ENCODE measurements around the gene NFILZ.

NFILZ gene

GRCh38 chr19:8665468-8666213 lies 35.2 kb downstream of the NFILZ start:
- no peak overlapping the region for H3K27ac ChIP-seq
- H3K36me3 ChIP-seq (replicated peaks) = no peaks in the 10 kb centered on the region
- H3K4me3 ChIP-seq (ENCODE audit: low read depth, low read length) = no peak overlapping the region
- no peak for DNase-seq
- no peaks in the 10 kb centered on the region for H3K27me3 ChIP-seq (replicated peaks)
- TF ChIP-seq CTCF (IDR thresholded peaks at IDR 0.05; ENCODE audit: low read depth, low read length, missing control alignments) = no peak
- in situ Hi-C loops (cut with HindIII; ENCODE audit: low pct_ligation_motif_present, low sequenced_read_pairs) = no loop called here

GRCh38 chr19:8666814-8667405 lies 36.5 kb downstream of the NFILZ start:
- Histone ChIP-seq H3K27me3 (replicated peaks) (no peaks in the 10 kb centered on the region), H3K27ac (no peak overlapping the region), H3K4me3 (ENCODE audit: low read depth, low read length) (no peak overlapping the region), H3K36me3 (replicated peaks) (no peaks in the 10 kb centered on the region)
- in situ Hi-C loops (cut with HindIII; ENCODE audit: low pct_ligation_motif_present, low sequenced_read_pairs) = no loop called here
- TF ChIP-seq CTCF (IDR thresholded peaks at IDR 0.05; ENCODE audit: low read depth, low read length, missing control alignments) = no peak
- DNase-seq = no peak

DNA sequence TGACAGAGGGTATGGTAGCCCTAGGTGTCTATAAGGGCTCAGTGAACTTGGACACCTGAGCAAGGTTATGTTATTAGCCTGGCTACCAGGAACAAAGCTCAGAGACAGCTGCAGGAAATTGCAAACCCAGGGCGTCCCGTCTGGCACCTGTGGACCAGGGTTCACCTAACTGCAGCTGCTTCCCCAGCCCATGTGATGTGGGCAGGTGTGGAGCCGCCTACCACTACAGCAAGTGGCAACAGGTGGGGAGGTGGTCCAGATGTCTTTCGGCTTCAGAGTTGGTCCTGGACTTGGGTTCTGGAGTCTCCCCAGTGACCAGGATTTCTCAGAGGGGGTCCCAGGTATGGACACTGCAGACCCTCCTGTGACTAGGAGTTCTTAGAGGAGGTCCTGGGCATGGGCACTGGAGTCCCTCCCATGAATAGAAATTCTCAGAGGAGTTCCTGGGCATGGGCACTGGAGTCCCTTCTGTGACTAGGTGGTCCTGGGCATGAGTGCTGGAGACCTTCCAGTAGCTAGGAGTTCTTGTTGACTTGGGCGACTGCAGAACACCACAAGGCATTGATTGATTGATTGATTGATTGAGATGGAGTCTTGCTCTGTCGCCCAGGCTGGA lies 43.0 kb downstream of the NFILZ start:
- H3K27me3 ChIP-seq (replicated peaks) = no peaks in the 10 kb centered on the region
- TF ChIP-seq CTCF (IDR thresholded peaks at IDR 0.05; ENCODE audit: low read depth, low read length, missing control alignments) = no peak
- H3K36me3 ChIP-seq (replicated peaks) = no peaks in the 10 kb centered on the region
- no peak overlapping the region for H3K4me3 ChIP-seq (ENCODE audit: low read depth, low read length)
- no peak overlapping the region for H3K27ac ChIP-seq
- no peak for DNase-seq
- in situ Hi-C loops (cut with HindIII; ENCODE audit: low pct_ligation_motif_present, low sequenced_read_pairs) = no loop called here

GRCh38 chr19:8675066-8675465 lies 44.6 kb downstream of the NFILZ start:
- no peak for TF ChIP-seq CTCF (IDR thresholded peaks at IDR 0.05; ENCODE audit: low read depth, low read length, missing control alignments)
- H3K27ac ChIP-seq = no peak overlapping the region
- H3K36me3 ChIP-seq (replicated peaks) = no peaks in the 10 kb centered on the region
- DNase-seq = no peak
- no peaks in the 10 kb centered on the region for H3K27me3 ChIP-seq (replicated peaks)
- no peak overlapping the region for H3K4me3 ChIP-seq (ENCODE audit: low read depth, low read length)
- in situ Hi-C loops (cut with HindIII; ENCODE audit: low pct_ligation_motif_present, low sequenced_read_pairs) = no loop called here

DNA sequence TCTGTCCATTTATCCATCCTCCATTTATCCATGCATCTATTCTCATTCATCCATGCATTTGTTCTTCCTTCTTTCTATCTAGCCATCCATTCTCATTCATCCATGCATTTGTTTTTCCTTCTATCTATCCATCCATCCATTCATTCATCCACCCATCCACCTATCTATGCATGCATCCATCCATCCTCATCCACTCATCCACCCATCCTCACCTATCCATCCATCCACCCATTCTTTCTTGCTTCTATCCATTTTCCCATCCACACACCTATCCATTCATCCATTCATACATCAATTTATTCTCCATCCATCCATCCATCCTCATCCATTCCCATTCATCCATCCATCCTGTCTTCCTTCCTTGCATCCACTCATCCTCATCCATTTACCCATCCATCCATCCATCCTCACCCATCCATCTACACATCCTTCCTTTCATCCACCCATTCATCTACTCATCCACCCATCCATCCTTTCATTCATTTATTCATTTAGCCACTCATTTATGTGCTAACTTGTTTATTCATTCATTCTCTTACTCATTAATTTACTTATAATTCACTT lies 47.9 kb downstream of the NFILZ start:
- Histone ChIP-seq H3K27me3 (replicated peaks) (no peaks in the 10 kb centered on the region), H3K27ac (no peak overlapping the region), H3K4me3 (ENCODE audit: low read depth, low read length) (no peak overlapping the region), H3K36me3 (replicated peaks) (no peaks in the 10 kb centered on the region)
- in situ Hi-C loops (cut with HindIII; ENCODE audit: low pct_ligation_motif_present, low sequenced_read_pairs) = no loop called here
- DNase-seq = no peak
- no peak for TF ChIP-seq CTCF (IDR thresholded peaks at IDR 0.05; ENCODE audit: low read depth, low read length, missing control alignments)

Data from brain microvascular endothelial cell (primary cell).